Brain pericyte (primary cell): Measurements from ENCODE around the gene PLK3.
"Not testable (repeated sequence)": the region's sequence is repeated elsewhere in the genome, so short reads cannot be mapped to it uniquely, and the experiment has no call there.

ENCODE experiments used
- DNase-seq: peaks from one replicate; pipeline ENCODE4 v3.0.0-alpha.2; 2012; ENCODE audit warnings: low read depth, low spot score

PLK3 gene

GRCh38 chr1:44799770-44800584 lies at the start of gene PLK3:
Gene PLK3 (plus strand): TSS chr1:44800377. CDS start chr1:44800464, 87 bp downstream.
- DNase-seq: peak; percentile 96

- no peak for DNase-seq
Measured at GRCh38 chr1:44757420-44757819, 42.8 kb upstream of the PLK3 start.

GRCh38 chr1:44759077-44759476 lies 41.1 kb upstream of the PLK3 start:
- DNase-seq: no peak

- no peak for DNase-seq
Measured at GRCh38 chr1:44760876-44761275, 39.3 kb upstream of the PLK3 start.

- DNase-seq: not testable (repeated sequence)
Measured at GRCh38 chr1:44766421-44766820, 33.8 kb upstream of the PLK3 start.

GRCh38 chr1:44775078-44775929 lies 24.9 kb upstream of the PLK3 start, which contains the start of gene RPS8:
Gene RPS8 (plus strand): TSS chr1:44775540. CDS start chr1:44775597, 57 bp downstream.
- peak; percentile 75 for DNase-seq

- no peak for DNase-seq
Measured at GRCh38 chr1:44775930-44776729, 24.0 kb upstream of the PLK3 start.

GRCh38 chr1:44776730-44777068 lies 23.5 kb upstream of the PLK3 start:
- no peak for DNase-seq

GRCh38 chr1:44777547-44777946 lies 22.6 kb upstream of the PLK3 start:
- no peak for DNase-seq

GRCh38 chr1:44777969-44778635 lies 22.1 kb upstream of the PLK3 start:
- DNase-seq: no peak

- no peak for DNase-seq
Measured at GRCh38 chr1:44778705-44779576, 21.2 kb upstream of the PLK3 start.

GRCh38 chr1:44780583-44781121 lies 19.5 kb upstream of the PLK3 start:
- DNase-seq: no peak

GRCh38 chr1:44783697-44784093 lies 16.5 kb upstream of the PLK3 start:
- DNase-seq: no peak

GRCh38 chr1:44784094-44785028 lies 15.8 kb upstream of the PLK3 start:
- DNase-seq: no peak

GRCh38 chr1:44785029-44785380 lies 15.2 kb upstream of the PLK3 start:
- no peak for DNase-seq

GRCh38 chr1:44785501-44786137 lies 14.6 kb upstream of the PLK3 start:
- DNase-seq: no peak

GRCh38 chr1:44786138-44786840 lies 13.9 kb upstream of the PLK3 start:
- peak; percentile 95 for DNase-seq
